CD4-positive, alpha-beta T cell treated with Interleukin-21 for 1 hour (primary cell): Measurements from ENCODE around the gene CRYGC.
"Not testable (repeated sequence)": the region's sequence is repeated elsewhere in the genome, so short reads cannot be mapped to it uniquely, and the experiment has no call there.

Experiments used
- DNase-seq: peaks from one replicate; pipeline ENCODE4 v3.0.0-alpha.2; 2020

The CRYGC gene

GRCh38 chr2:208135794-208136715 is 6.4 kb upstream of the CRYGC start:
- DNase-seq, result no peak

GRCh38 chr2:208134928-208135586 is 5.4 kb upstream of the CRYGC start:
- DNase-seq, result no peak

- DNase-seq, result no peak
Observed at GRCh38 chr2:208130712-208131110, 1.1 kb upstream of the CRYGC start.

GRCh38 chr2:208128136-208128535 is 1.5 kb downstream of the CRYGC start:
- DNase-seq, result no peak

- no peak for DNase-seq
Observed at GRCh38 chr2:208127090-208127489, 2.5 kb downstream of the CRYGC start.

- DNase-seq, result no peak
Observed at GRCh38 chr2:208125251-208125650, 4.4 kb downstream of the CRYGC start.

- not testable (repeated sequence) for DNase-seq
Observed at GRCh38 chr2:208124013-208124715, 5.5 kb downstream of the CRYGC start, which contains the start of gene CRYGD. TSS of gene CRYGD (minus strand) at chr2:208124524. CDS start at chr2:208124473, 51 bp downstream.

- no peak for DNase-seq
Observed at GRCh38 chr2:208122248-208122647, 7.4 kb downstream of the CRYGC start.

GRCh38 chr2:208118918-208119317 is 10.7 kb downstream of the CRYGC start:
- DNase-seq, result no peak

GRCh38 chr2:208117390-208117789 is 12.2 kb downstream of the CRYGC start:
- not testable (repeated sequence) for DNase-seq

- DNase-seq, result no peak
Observed at GRCh38 chr2:208112969-208113368, 16.7 kb downstream of the CRYGC start.

- not testable (repeated sequence) for DNase-seq
Observed at GRCh38 chr2:208112273-208112745, 17.3 kb downstream of the CRYGC start.

GRCh38 chr2:208103616-208104015 is 26.0 kb downstream of the CRYGC start:
- DNase-seq, result no peak

GRCh38 chr2:208101716-208102631 is 27.7 kb downstream of the CRYGC start:
- DNase-seq, result no peak

GRCh38 chr2:208099682-208100470 is 29.8 kb downstream of the CRYGC start:
- DNase-seq, result no peak

GRCh38 chr2:208098701-208099100 is 30.9 kb downstream of the CRYGC start:
- DNase-seq, result not testable (repeated sequence)

GRCh38 chr2:208098267-208098666 is 31.4 kb downstream of the CRYGC start:
- DNase-seq, result no peak

- no peak for DNase-seq
Observed at GRCh38 chr2:208097801-208098200, 31.8 kb downstream of the CRYGC start.

GRCh38 chr2:208097313-208097712 is 32.3 kb downstream of the CRYGC start:
- no peak for DNase-seq

- DNase-seq, result no peak
Observed at GRCh38 chr2:208096080-208096479, 33.5 kb downstream of the CRYGC start.

GRCh38 chr2:208093128-208093527 is 36.5 kb downstream of the CRYGC start:
- no peak for DNase-seq
